HEK293 (cell line): ENCODE results near the gene MN1.
A peak's percentile ranks its signal among the peaks of the same experiment; 100 is the strongest.

Source experiments
- CTCF ChIA-PET: fragments of 350-600 bp; formaldehyde crosslinking; extraction: SDS; loops from one replicate; lab custom pipeline; 2021; ENCODE audit warnings: antibody characterized with exemption; lab: Yijun Ruan, JAX
- POLR2A ChIA-PET: fragments of 300-600 bp; formaldehyde crosslinking; extraction: SDS; loops from one replicate; lab custom pipeline; 2020; ENCODE audit warnings: antibody characterized with exemption, inconsistent platforms; lab: Yijun Ruan, JAX
- H3K27ac ChIP-seq: fragments of 200-500 bp; sonication (Bioruptor generic); 2 replicates; pipeline ENCODE4 v1.5.1; 2014; ENCODE audit warnings: low read depth, low read length, control low read depth, inconsistent platforms; ENCODE audit errors: extremely low read depth
- H3K36me3 ChIP-seq, 2 experiments: fragments of 200-500 bp in 1 of 2; sonication (Bioruptor generic) in 1 of 2; 1 replicate in 1 of 2; 2 replicates in 1 of 2; pipeline ENCODE4 v1.5.1; 2014 to 2017; ENCODE audit warnings: inconsistent platforms in 2 of 2, low read length in 2 of 2; ENCODE audit not compliant: control insufficient read depth in 2 of 2, insufficient read depth in 1 of 2
- H3K4me1 ChIP-seq: fragments of 200-500 bp; sonication (Bioruptor generic); 2 replicates; pipeline ENCODE4 v1.5.1; 2014; ENCODE audit warnings: mild to moderate bottlenecking, low read length, inconsistent platforms; ENCODE audit not compliant: control insufficient read depth, insufficient read depth
- H3K4me3 ChIP-seq: 2 replicates; pipeline ENCODE4 v1.5.1; 2011; ENCODE audit warnings: low read depth, mild to moderate bottlenecking, control low read depth, low read length, moderate library complexity
- H3K9me3 ChIP-seq: fragments of 200-500 bp; sonication (Bioruptor generic); 2 replicates; pipeline ENCODE4 v1.5.1; 2014; ENCODE audit warnings: low read depth, low read length, inconsistent platforms; ENCODE audit not compliant: control insufficient read depth, insufficient read depth
- GLIS2 ChIP-seq: fragments of 450-650 bp; formaldehyde crosslinking; IDR thresholded peaks from 2 replicates; pipeline ENCODE4 v1.5.1; 2016; ENCODE audit warnings: missing biosample characterization, missing genetic modification characterization
- SCRT2 ChIP-seq: fragments of 450-650 bp; formaldehyde crosslinking; IDR thresholded peaks from 2 replicates; pipeline ENCODE4 v1.5.1; 2016; ENCODE audit warnings: missing biosample characterization, missing genetic modification characterization
- SP7 ChIP-seq: fragments of 450-650 bp; formaldehyde crosslinking; IDR thresholded peaks from 2 replicates; pipeline ENCODE4 v1.5.1; 2016; ENCODE audit warnings: missing biosample characterization, missing genetic modification characterization
- TRIM28 ChIP-seq: IDR thresholded peaks from 2 replicates; pipeline ENCODE4 v1.6.1; 2011; ENCODE audit warnings: low read length, control low read depth, borderline replicate concordance
- ZBTB11 ChIP-seq: fragments of 450-650 bp; formaldehyde crosslinking; conservative IDR thresholded peaks from 2 replicates; pipeline ENCODE4 v1.5.1; 2016; ENCODE audit warnings: low read depth, missing biosample characterization, missing genetic modification characterization
- ZBTB7A ChIP-seq: fragments of 450-650 bp; formaldehyde crosslinking; IDR thresholded peaks from 2 replicates; pipeline ENCODE4 v1.5.1; 2016; ENCODE audit warnings: low read depth, missing biosample characterization, missing genetic modification characterization
- ZFHX2 ChIP-seq: fragments of 450-650 bp; formaldehyde crosslinking; conservative IDR thresholded peaks from 2 replicates; pipeline ENCODE4 v1.5.1; 2016; ENCODE audit warnings: missing biosample characterization, missing genetic modification characterization
- ZIC2 ChIP-seq: fragments of 450-650 bp; formaldehyde crosslinking; IDR thresholded peaks from 2 replicates; pipeline ENCODE4 v1.5.1; 2016; ENCODE audit warnings: missing biosample characterization, missing genetic modification characterization
- ZNF114 ChIP-seq: fragments of 450-650 bp; formaldehyde crosslinking; IDR thresholded peaks from 2 replicates; pipeline ENCODE4 v1.5.0; 2017; ENCODE audit warnings: missing biosample characterization, missing genetic modification characterization
- ZNF138 ChIP-seq: fragments of 450-650 bp; formaldehyde crosslinking; IDR thresholded peaks from 2 replicates; pipeline ENCODE4 v1.5.1; 2016; ENCODE audit warnings: missing biosample characterization, missing genetic modification characterization, borderline replicate concordance
- ZNF174 ChIP-seq: fragments of 450-650 bp; formaldehyde crosslinking; IDR thresholded peaks from 2 replicates; pipeline ENCODE4 v1.5.0; 2017; ENCODE audit warnings: missing biosample characterization, mild to moderate bottlenecking, missing genetic modification characterization
- ZNF184 ChIP-seq: fragments of 450-650 bp; IDR thresholded peaks from 2 replicates; pipeline ENCODE4 v1.5.1; 2018; ENCODE audit warnings: missing biosample characterization, mild to moderate bottlenecking, missing genetic modification characterization
- ZNF214 ChIP-seq: fragments of 450-650 bp; formaldehyde crosslinking; IDR thresholded peaks from 2 replicates; pipeline ENCODE4 v1.5.1; 2017; ENCODE audit warnings: missing biosample characterization, mild to moderate bottlenecking, missing genetic modification characterization, borderline replicate concordance
- ZNF311 ChIP-seq: fragments of 450-650 bp; formaldehyde crosslinking; IDR thresholded peaks from 2 replicates; pipeline ENCODE4 v1.5.1; 2017; ENCODE audit warnings: missing biosample characterization, missing genetic modification characterization, borderline replicate concordance
- ZNF433 ChIP-seq: fragments of 450-650 bp; formaldehyde crosslinking; IDR thresholded peaks from 2 replicates; pipeline ENCODE4 v1.5.1; 2016; ENCODE audit warnings: missing biosample characterization, missing genetic modification characterization, low read depth
- TF ChIP-seq, protein P1 (sequence below): sonication (generic); formaldehyde crosslinking; IDR thresholded peaks from 2 replicates; pipeline ENCODE4 v1.8.1; 2022; ENCODE audit warnings: mild to moderate bottlenecking, moderate library complexity, missing genetic modification reagents
- TF ChIP-seq, protein P2 (sequence below): fragments of 450-650 bp; formaldehyde crosslinking; IDR thresholded peaks from 2 replicates; pipeline ENCODE4 v1.5.1; 2016; ENCODE audit warnings: missing biosample characterization, missing genetic modification characterization
- TF ChIP-seq, protein P3 (sequence below): fragments of 450-650 bp; formaldehyde crosslinking; IDR thresholded peaks from 2 replicates; pipeline ENCODE4 v1.5.1; 2016; ENCODE audit warnings: missing biosample characterization, missing genetic modification characterization
- TF ChIP-seq, protein P4 (sequence below): fragments of 450-650 bp; formaldehyde crosslinking; IDR thresholded peaks from 2 replicates; pipeline ENCODE4 v1.5.1; 2016; ENCODE audit warnings: missing biosample characterization, missing genetic modification characterization, low read depth

Gene MN1

DNA sequence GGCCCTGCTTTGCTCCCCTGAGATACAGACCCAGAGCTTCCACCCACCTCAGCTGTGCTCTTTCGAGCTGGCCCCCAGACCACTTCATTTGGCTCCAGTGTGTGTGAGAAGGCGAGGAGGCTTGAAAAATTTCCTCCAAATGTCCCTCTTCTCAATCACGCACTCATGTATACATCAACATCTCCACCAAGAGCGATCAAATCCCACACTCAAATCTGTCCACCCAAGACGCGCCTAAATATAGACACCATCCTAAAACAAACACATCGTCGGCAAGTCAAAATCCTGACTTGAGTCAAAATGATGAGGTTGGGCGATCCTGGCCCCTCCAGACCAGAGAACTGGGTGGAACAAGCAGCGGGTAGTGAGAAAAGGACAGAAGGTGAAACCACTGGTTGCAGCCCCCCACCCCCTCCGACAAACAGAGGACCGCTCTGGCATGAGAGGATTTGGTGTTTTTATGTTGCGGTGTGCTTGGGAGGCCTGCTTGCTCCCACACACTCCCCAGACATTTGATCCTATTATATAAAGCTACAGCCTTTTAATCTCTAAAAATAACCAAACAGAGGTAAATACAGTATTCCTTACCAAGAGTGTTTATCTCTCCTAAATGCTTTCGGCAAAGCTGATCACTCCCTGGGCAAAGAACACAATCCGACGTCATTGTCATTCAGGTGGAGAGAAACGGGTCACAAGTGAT, 10.2 kb downstream of the MN1 start (continued):
- TF ChIP-seq ZBTB11 (tag by site-specific recombination) = no peak
- no peak for TF ChIP-seq GLIS2
- TF ChIP-seq ZNF184 = no peak
- TF ChIP-seq ZNF214 = no peak
- TF ChIP-seq TRIM28 = no peak
- TF ChIP-seq ZNF311 (tag by site-specific recombination) = no peak
- TF ChIP-seq ZNF174 (tag by site-specific recombination) = no peak
- TF ChIP-seq, protein P1, sequence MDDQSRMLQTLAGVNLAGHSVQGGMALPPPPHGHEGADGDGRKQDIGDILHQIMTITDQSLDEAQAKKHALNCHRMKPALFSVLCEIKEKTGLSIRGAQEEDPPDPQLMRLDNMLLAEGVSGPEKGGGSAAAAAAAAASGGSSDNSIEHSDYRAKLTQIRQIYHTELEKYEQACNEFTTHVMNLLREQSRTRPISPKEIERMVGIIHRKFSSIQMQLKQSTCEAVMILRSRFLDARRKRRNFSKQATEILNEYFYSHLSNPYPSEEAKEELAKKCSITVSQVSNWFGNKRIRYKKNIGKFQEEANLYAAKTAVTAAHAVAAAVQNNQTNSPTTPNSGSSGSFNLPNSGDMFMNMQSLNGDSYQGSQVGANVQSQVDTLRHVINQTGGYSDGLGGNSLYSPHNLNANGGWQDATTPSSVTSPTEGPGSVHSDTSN (CRISPR knock-in tag) = no peak
- peak; percentile 42; the same call in 1 of the 2 replicates for TF ChIP-seq SCRT2 (tag by site-specific recombination)
- no peak for TF ChIP-seq ZNF114 (tag by site-specific recombination)
- TF ChIP-seq, protein P2, sequence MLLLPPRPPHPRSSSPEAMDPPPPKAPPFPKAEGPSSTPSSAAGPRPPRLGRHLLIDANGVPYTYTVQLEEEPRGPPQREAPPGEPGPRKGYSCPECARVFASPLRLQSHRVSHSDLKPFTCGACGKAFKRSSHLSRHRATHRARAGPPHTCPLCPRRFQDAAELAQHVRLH (tag by site-specific recombination) = no peak
- no peak for TF ChIP-seq ZNF433

DNA sequence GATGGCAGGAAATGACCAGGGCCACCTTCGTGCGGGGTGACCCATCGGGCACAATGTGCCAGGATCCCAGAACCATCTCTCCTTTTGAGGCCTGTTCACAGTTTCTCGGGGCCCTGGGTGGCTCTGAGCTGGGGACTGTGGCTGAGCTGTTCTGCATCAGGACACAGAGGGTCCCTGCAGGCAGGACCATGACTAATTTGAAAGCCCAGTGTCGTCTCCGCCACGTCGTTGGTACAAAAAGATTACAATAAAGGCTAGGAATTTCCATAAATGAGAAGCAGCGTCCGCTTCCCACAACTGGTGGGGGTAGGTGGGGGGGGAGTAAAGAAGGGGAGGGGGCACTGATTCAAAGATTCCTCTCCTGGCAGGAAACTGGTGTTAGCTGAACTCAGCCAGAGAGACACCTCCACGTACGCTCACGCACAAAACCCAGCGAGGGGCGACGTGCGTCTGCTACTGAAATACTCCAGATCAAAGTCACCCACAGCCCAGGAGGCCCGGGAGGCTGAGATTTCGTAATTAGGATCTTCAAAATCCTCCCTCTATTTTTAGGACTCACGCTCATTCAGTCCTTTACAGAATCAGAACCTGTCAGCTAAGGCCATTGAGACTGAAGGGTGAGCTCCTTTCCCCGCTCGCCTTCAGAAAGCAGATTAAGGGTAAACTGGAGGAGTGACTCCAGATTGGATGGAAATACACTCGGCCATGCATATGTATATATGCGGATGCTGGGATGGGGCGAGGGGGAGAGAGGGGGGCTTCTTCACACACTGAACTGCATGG, 11.0 kb downstream of the MN1 start:
- no peaks in the 10 kb centered on the region for H3K36me3 ChIP-seq
- TF ChIP-seq, protein P3, sequence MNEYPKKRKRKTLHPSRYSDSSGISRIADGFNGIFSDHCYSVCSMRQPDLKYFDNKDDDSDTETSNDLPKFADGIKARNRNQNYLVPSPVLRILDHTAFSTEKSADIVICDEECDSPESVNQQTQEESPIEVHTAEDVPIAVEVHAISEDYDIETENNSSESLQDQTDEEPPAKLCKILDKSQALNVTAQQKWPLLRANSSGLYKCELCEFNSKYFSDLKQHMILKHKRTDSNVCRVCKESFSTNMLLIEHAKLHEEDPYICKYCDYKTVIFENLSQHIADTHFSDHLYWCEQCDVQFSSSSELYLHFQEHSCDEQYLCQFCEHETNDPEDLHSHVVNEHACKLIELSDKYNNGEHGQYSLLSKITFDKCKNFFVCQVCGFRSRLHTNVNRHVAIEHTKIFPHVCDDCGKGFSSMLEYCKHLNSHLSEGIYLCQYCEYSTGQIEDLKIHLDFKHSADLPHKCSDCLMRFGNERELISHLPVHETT (tag by site-specific recombination) = no peak
- TF ChIP-seq SP7 (no peak), ZIC2 (tag by site-specific recombination) (0 out of 2 replicates have a peak, but pooled peaks have one; percentile 9), ZFHX2 (tag by site-specific recombination) (no peak), ZBTB7A (tag by site-specific recombination) (no peak), ZNF138 (tag by site-specific recombination) (no peak)
- TF ChIP-seq, protein P4, sequence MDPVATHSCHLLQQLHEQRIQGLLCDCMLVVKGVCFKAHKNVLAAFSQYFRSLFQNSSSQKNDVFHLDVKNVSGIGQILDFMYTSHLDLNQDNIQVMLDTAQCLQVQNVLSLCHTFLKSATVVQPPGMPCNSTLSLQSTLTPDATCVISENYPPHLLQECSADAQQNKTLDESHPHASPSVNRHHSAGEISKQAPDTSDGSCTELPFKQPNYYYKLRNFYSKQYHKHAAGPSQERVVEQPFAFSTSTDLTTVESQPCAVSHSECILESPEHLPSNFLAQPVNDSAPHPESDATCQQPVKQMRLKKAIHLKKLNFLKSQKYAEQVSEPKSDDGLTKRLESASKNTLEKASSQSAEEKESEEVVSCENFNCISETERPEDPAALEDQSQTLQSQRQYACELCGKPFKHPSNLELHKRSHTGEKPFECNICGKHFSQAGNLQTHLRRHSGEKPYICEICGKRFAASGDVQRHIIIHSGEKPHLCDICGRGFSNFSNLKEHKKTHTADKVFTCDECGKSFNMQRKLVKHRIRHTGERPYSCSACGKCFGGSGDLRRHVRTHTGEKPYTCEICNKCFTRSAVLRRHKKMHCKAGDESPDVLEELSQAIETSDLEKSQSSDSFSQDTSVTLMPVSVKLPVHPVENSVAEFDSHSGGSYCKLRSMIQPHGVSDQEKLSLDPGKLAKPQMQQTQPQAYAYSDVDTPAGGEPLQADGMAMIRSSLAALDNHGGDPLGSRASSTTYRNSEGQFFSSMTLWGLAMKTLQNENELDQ (tag by site-specific recombination) = no peak
- H3K4me1 ChIP-seq = peaks cover 32% of the 10 kb centered on the region
- CTCF ChIA-PET = no interaction called here
- H3K9me3 ChIP-seq = no peaks in the 10 kb centered on the region
- no peak overlapping the region for H3K27ac ChIP-seq
- H3K4me3 ChIP-seq = no peak overlapping the region
- POLR2A ChIA-PET = no interaction called here
